Neural crest cell (in vitro differentiated cells): ENCODE results near the gene NDUFA1. TPM values are rescaled to one million over a fixed set of nuclear protein-coding genes. Genes with fewer than 3 reads are reported as not detected.

Experiments used
- DNase-seq: peaks from one replicate; pipeline ENCODE4 v3.0.0; 2021; ENCODE audit warnings: low read depth, mixed read lengths, low spot score
- H3K27ac Mint-ChIP-seq: one replicate; pipeline ENCODE4 v1.8.0; 2021; ENCODE audit warnings: mild to moderate bottlenecking, mixed read lengths; ENCODE audit not compliant: unreplicated experiment
- H3K27me3 Mint-ChIP-seq: 2 replicates; pipeline ENCODE4 v1.8.0; 2021; ENCODE audit warnings: low read depth, mild to moderate bottlenecking, mixed read lengths
- H3K36me3 Mint-ChIP-seq: 2 replicates; pipeline ENCODE4 v1.8.0; 2021; ENCODE audit warnings: low read depth, mild to moderate bottlenecking, mixed read lengths
- H3K4me1 Mint-ChIP-seq: 2 replicates; pipeline ENCODE4 v1.8.0; 2021; ENCODE audit warnings: mixed read lengths
- H3K4me3 Mint-ChIP-seq: one replicate; pipeline ENCODE4 v1.8.0; 2021; ENCODE audit warnings: mild to moderate bottlenecking, mixed read lengths
- H3K9me3 Mint-ChIP-seq: 2 replicates; pipeline ENCODE4 v1.8.0; 2021; ENCODE audit warnings: mixed read lengths
- total RNA-seq: library from RNA; stranded (reverse); gene quantifications from 2 replicates; pipeline ENCODE4 v1.2.1, GENCODE V29; 2021
- TF ChIP-seq, protein P1 (sequence below): fragments of 200-600 bp; sonication (generic); conservative IDR thresholded peaks from 2 replicates; pipeline ENCODE4 v1.5.0; 2021; ENCODE audit warnings: antibody characterized with exemption, mild to moderate bottlenecking

Gene NDUFA1
- total RNA-seq, 1 donor from 2014 or later: 62.0 TPM

DNA sequence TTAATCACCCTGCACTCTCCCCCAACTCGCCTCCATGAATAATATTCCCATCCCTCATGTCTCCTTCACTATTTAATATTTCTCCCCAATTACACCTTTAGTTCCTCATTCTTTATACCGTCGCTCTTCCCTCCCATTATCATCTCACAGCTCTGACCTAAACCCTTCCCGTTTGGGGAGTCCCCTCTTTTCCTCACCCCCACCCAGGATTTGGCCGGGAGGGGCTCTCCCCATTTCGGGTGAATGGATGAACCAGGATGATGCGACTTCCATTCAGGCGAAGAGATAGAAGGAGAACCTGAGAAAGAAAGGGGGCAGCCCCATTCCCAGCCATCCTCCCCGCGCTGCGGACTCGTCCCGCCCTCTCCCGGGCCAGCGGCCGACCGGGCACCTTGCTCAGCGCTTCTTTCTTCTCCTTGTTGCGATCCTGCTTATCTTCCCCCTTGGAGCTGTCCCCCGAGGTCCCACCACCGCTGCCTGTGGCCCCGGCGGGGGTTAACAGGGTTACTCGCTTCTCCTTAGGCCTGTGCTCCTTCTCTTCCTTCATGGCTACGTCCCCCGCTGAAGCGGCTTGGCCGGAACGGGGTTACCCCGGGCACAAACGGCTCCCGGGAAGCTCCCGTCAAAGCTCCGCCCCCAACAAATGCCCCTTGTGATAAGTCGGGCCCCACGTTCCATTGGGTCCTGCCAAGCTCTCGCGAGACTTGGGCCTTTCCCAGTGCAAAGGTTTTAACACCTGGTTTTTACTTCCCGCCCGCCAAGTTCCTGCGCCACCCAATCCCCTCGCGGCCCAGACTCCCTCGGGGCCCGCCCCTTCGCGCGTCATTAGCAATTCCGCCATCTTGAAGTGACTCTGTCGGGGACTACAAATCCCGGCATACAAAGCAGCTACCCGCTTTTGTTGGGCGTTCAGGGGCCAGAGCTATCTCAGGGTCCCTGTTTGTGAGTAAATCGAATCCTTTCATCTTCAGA, 19.0 kb upstream of the NDUFA1 start, which contains the start of gene UPF3B:
Gene UPF3B (minus strand): TSS at position 582 of the 972 bp plus-strand sequence. CDS start 35 bp downstream, at position 547.
- peaks cover 14% of the 10 kb centered on the region for H3K36me3 Mint-ChIP-seq
- H3K4me3 Mint-ChIP-seq: peak within 1 kb of the TSS; percentile 99
- DNase-seq: peak; percentile 79
- no peaks in the 10 kb centered on the region for H3K27me3 Mint-ChIP-seq
- H3K9me3 Mint-ChIP-seq: no peaks in the 10 kb centered on the region
- peak within 1 kb of the TSS; percentile 99 for H3K27ac Mint-ChIP-seq
- TF ChIP-seq, protein P1, sequence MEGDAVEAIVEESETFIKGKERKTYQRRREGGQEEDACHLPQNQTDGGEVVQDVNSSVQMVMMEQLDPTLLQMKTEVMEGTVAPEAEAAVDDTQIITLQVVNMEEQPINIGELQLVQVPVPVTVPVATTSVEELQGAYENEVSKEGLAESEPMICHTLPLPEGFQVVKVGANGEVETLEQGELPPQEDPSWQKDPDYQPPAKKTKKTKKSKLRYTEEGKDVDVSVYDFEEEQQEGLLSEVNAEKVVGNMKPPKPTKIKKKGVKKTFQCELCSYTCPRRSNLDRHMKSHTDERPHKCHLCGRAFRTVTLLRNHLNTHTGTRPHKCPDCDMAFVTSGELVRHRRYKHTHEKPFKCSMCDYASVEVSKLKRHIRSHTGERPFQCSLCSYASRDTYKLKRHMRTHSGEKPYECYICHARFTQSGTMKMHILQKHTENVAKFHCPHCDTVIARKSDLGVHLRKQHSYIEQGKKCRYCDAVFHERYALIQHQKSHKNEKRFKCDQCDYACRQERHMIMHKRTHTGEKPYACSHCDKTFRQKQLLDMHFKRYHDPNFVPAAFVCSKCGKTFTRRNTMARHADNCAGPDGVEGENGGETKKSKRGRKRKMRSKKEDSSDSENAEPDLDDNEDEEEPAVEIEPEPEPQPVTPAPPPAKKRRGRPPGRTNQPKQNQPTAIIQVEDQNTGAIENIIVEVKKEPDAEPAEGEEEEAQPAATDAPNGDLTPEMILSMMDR: no peak
- H3K4me1 Mint-ChIP-seq: peaks cover 14% of the 10 kb centered on the region

DNA sequence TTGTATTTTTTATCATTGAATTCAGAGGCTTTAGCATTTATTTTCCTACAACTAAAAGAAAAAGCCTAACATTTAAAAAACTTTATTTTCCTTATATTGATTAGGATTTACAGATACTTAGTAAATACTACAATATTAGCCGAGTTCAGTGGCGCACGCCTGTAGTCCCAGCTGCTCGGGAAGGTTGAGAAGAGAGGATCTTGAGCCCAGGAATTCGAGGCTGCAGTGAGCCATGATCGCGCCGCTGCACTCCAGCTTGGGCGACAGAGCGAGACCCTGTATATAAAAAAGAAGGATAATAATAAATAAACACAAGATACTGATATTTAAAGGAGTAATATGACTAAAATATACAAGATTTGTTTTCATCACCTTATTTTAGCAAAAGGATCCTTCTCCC, 18.2 kb upstream of the NDUFA1 start:
- no peak overlapping the region for H3K27ac Mint-ChIP-seq
- H3K27me3 Mint-ChIP-seq: no peaks in the 10 kb centered on the region
- H3K4me1 Mint-ChIP-seq: peaks cover 14% of the 10 kb centered on the region
- peaks cover 12% of the 10 kb centered on the region for H3K36me3 Mint-ChIP-seq
- TF ChIP-seq, protein P1: no peak
- H3K4me3 Mint-ChIP-seq: peak overlapping the region; percentile 99
- no peak for DNase-seq
- H3K9me3 Mint-ChIP-seq: no peaks in the 10 kb centered on the region

GRCh38 chrX:119870626-119871131, 953 bp upstream of the NDUFA1 start:
- Mint-ChIP-seq H3K27ac (peak overlapping the region; percentile 98), H3K27me3 (no peaks in the 10 kb centered on the region), H3K4me1 (peaks cover 19% of the 10 kb centered on the region), H3K36me3 (peaks cover 5% of the 10 kb centered on the region), H3K9me3 (no peaks in the 10 kb centered on the region), H3K4me3 (peak overlapping the region; percentile 95)
- TF ChIP-seq, protein P1: no peak
- DNase-seq: no peak

- Mint-ChIP-seq H3K4me3 (peak overlapping the region; percentile 95), H3K9me3 (no peaks in the 10 kb centered on the region), H3K4me1 (peaks cover 19% of the 10 kb centered on the region), H3K27me3 (no peaks in the 10 kb centered on the region), H3K27ac (peak overlapping the region; percentile 98), H3K36me3 (peaks cover 5% of the 10 kb centered on the region)
- no peak for DNase-seq
- TF ChIP-seq, protein P1: no peak
These were observed 410 bp upstream of the NDUFA1 start for GRCh38 chrX:119871245-119871598.

- DNase-seq: no peak
- Mint-ChIP-seq H3K4me1 (peaks cover 5% of the 10 kb centered on the region), H3K36me3 (peaks cover 1% of the 10 kb centered on the region), H3K9me3 (peaks cover under 1% of the 10 kb centered on the region), H3K4me3 (no peak overlapping the region), H3K27me3 (no peaks in the 10 kb centered on the region), H3K27ac (no peak overlapping the region)
- TF ChIP-seq, protein P1: no peak
These were observed 7.1 kb downstream of the NDUFA1 start for GRCh38 chrX:119878740-119879139.
